Stimulated activated CD4-positive, alpha-beta T cell treated with anti-CD3 and anti-CD28 coated beads, Interleukin-12 subunit alpha, Interleukin-12 subunit beta, amount 100 ng/mL, for 48 hours (primary cell): ENCODE data around the gene ADGRG7.

Source experiments
- DNase-seq, 3 donors: peaks; one replicate each; pipeline ENCODE4 v3.0.0-alpha.2; 2020; ENCODE audit warnings: low read depth in 2 of 3, low spot score in 1 of 3

ADGRG7 gene

DNA sequence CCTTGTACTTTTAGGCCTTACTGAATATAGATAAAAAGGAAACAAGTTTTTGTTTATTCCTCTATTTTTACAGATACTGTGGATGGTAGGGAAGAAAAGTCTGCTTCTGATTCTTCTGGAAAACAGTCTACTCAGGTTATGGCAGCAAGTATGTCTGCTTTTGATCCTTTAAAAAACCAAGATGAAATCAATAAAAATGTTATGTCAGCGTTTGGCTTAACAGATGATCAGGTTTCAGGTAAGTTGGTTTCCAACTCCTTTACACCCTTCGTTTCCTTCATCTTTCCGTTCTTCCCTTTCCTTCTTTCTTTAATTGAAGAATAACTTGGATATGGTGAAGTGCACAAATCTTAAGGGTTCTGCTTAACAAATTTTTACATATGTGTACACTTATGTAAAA, 123.0 kb downstream of the ADGRG7 start:
- no peak for DNase-seq

DNA sequence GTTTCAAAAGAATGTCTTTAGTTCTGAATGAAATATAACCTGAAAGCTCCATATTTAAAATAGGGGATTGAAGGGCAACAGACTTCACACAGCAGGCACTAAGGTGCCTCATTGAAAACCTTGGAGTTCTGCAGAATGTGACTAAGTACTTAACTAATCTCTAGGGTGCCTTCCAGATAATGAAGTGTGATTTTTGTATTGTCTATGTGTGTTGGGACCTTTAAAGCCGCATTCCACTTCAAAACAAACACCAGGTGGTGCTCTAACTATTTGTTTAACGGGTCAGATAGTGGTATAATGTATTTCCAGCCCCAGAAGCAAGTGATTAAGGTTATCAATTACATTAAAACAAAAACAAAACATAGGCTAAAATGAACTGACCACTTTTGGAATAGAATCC, 127.9 kb downstream of the ADGRG7 start:
- DNase-seq: no peak

GRCh38 chr3:100740207-100740606, 130.8 kb downstream of the ADGRG7 start:
- no peak for DNase-seq

DNA sequence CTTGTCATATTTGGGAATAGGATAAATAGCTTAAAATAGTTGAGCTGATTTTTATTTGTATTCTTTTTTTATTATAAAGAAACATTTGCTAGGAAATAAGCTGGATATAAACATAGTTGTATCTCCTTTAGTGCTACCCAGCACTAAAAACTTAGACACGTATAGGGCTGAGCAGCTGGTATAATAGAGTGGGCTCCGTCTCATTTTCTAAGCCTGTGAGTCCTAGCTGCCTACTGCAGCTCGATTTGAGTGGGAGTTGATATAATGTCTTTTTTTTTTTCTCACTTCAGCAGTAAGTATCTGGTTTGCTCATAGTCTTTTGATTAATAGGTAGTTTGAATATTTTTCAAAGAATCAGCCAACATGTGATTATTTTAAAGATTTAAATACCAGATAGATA, 134.1 kb downstream of the ADGRG7 start:
- DNase-seq: no peak

- DNase-seq: no peak
Observed at GRCh38 chr3:100744671-100745070, 135.3 kb downstream of the ADGRG7 start.
